CD1c-positive myeloid dendritic cell (primary cell): ENCODE results near the gene AUTS2.

ENCODE experiments used
- DNase-seq: peaks from one replicate; pipeline ENCODE4 v3.0.0-alpha.2; 2016; ENCODE audit errors: extremely low spot score

AUTS2 gene

DNA sequence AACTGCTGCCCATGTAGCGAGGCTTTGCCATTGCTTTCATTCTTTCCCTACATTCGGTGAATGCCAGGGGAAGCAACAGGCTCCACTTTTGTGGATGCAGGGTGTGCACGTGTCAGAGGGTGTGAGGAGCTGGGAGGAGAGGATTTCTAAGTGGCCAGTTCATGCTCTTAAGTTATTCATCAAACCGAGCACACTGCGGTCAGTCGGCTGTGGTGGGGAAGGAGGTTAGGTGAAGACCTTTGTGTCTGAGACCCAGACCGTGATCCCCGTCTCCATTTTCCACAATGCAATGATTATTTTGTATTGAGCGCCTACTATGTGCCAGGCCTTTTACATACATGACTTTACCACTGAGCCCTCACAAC lies 1095.0 kb downstream of the AUTS2 start:
- no peak for DNase-seq

DNA sequence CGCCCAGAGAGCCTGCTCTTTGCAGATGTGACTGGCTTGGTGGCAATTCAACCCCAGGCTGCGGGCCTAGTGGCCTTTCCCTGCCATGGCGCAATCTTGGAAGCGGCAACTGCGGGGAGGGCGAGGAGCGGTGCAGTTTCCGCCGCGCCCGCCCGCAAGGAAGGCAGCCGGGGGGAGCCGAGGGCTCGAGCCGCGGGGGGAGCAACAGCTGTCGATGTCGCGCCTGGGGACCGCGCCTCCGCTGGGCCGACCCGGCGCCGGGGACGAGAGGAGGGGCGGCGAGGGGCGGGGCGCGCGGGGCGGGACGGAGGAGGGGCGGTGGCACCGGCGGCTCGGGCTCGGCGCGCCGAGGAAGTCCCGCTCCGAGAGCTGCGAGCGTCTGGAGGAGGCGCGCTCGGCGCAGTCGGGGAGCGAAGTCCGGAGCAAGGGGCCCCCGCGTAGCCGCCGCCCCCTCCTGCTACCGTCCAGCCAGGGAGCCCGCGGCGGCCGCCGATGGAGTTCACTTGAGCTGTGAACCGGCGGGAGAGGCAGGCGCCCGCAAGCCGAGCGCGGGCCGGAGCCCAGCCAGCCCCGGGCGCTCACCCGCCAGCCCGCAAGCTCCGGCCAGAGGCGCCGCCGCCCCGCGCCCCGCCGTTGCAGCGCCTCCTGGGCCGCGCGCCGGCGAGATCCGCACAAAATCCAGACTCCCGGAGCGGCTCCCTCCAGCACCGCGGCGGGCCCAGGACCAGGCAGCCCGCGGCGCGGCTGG lies 1095.6 kb downstream of the AUTS2 start:
- peak; percentile 42 for DNase-seq

- peak; percentile 3 for DNase-seq
These were observed 1096.2 kb downstream of the AUTS2 start for GRCh38 chr7:70694434-70694970.

- DNase-seq, result no peak
These were observed 1096.9 kb downstream of the AUTS2 start for GRCh38 chr7:70694971-70695794.

GRCh38 chr7:70695795-70696083 lies 1097.5 kb downstream of the AUTS2 start:
- peak; percentile 3 for DNase-seq

DNA sequence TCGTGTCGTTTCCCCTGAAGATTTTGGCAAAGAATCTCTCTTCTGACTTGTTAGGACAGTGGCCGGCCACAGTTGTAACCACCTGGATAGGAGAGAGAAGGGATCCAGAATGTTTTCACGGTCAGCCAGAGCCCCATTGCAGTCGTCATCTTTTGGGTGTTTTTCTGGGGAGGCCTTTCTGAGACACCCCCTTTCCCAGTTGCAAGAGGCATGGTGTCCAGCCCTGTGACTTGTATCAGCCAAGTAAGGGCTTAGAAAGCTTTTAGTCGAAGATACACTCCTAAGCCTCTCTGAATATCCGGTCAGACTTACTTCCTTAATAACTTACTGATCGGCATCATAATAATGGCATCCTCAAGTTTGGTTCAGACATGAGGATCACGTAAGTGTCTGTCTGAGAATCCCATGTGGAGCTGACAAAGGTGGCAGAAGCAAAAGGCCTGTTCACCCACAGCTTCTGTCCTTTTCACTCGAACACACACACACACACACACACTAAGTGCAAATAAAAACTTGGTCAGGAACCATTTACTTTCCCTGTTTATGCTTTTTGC lies 1098.0 kb downstream of the AUTS2 start:
- DNase-seq, result no peak

GRCh38 chr7:70698219-70698832 lies 1100.1 kb downstream of the AUTS2 start:
- peak; percentile 52 for DNase-seq

DNA sequence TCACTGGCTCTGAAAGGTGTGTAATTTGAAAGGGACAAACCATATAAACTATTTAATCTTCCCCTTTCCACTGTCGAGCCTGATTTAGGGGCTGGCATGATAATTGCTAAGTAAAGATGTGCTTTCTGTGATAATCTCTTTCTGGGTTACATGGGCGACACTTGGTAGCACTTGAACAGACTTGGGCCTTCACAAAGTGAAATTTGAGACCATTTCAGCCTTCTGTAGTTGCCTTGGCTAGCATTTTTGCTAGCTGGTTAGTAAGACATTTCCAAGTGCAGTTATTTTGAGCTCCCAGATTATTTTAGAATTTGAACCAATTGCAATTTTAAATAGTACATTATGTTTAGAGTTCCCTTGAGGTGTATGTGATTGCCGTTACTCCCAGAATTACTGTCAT lies 1101.0 kb downstream of the AUTS2 start:
- no peak for DNase-seq

GRCh38 chr7:70700055-70700940 lies 1102.0 kb downstream of the AUTS2 start:
- no peak for DNase-seq

GRCh38 chr7:70700941-70701425 lies 1102.7 kb downstream of the AUTS2 start:
- no peak for DNase-seq

- DNase-seq, result no peak
These were observed 1103.2 kb downstream of the AUTS2 start for GRCh38 chr7:70701477-70701876.

- no peak for DNase-seq
These were observed 1103.7 kb downstream of the AUTS2 start for GRCh38 chr7:70701991-70702390.

- no peak for DNase-seq
These were observed 1105.5 kb downstream of the AUTS2 start for GRCh38 chr7:70703785-70704184.

- no peak for DNase-seq
These were observed 1106.6 kb downstream of the AUTS2 start for GRCh38 chr7:70704831-70705346.

GRCh38 chr7:70706204-70706603 lies 1107.9 kb downstream of the AUTS2 start:
- no peak for DNase-seq

DNA sequence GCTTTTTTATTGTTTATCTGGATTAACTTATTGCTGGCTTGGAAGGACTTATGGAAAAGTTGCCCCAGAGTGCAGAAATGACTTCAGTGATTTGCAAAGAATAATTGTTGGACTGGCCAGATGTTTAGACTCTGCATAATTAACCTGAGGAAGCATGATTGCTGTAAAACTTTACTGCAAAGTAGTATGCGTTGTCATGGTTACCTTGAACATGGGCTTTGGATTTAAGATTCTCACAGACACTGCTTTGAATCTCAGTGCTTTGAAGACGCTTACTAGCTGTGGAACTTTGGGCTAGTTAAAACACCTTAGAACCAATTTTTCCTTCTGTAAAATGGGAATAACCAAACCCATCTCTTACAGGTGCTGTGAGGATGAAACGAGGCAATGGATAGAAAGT lies 1108.4 kb downstream of the AUTS2 start:
- no peak for DNase-seq

DNA sequence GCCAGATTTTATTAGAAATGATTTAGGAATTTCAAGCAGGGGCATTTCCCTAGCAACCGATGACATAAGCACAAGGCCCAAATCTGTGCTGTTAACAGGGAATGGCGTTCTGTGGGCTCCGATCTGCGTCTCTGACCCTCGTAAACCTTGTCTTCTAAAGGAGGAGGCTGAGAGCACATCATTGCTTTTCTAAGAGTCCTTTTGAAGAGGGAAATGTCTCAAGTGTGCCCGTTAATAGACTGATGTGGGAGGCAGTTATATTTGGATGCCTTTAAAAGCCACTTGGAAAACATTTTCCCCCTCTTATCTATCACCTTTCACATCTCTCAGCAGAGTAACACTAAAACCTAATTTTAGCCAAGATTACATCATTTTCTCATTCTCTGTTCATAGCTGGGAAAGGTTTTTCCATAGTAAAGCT lies 1109.6 kb downstream of the AUTS2 start:
- DNase-seq, result no peak

DNA sequence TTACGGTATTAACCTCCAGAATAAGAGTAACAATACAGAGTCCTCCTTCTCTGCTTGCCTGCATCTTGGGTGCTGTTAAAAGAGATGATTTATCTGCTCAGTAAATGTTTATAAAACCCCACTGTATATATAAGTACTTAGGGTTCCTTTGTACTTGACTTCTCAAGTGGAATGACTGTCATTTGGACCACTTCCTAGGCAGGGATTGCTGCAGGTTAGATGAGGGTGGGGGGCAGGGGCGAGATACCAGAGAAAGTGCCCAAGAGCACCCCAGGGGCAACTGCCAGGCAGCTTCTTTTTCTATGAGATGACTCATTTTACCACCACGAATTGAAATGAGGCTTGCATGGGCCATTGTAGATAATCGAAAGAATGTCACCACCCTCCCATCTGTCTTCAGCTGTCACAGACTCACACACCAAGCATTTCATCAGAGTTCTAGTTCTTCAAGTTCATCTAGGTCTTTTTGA lies 1111.8 kb downstream of the AUTS2 start:
- DNase-seq, result no peak

DNA sequence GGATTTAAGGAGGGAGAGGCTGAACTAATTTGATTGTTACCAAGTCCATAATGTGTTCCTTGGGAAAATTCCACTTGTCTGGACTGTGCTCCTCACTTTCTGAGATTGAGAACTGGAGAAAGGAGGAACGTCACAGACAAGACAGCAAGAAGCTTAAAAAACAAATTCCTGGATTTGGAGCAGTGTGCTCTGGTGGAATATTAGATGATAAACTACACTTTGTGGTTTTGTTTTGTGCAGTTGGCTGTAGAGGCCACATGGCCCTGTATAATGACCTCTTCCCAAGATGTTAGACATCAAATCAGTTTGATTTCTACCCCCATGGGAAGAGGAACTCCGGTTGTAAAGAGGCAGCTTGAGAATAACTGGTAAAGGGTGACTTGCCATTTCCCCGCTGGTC lies 1112.4 kb downstream of the AUTS2 start:
- no peak for DNase-seq

- DNase-seq, result no peak
These were observed 1113.2 kb downstream of the AUTS2 start for GRCh38 chr7:70711452-70711851.

GRCh38 chr7:70712942-70713341 lies 1114.7 kb downstream of the AUTS2 start:
- DNase-seq, result no peak
